ENCODE results near the gene FBRS. TPM values are rescaled to one million over a fixed set of nuclear protein-coding genes. Genes with fewer than 3 reads are reported as not detected.
A peak's percentile ranks its signal among the peaks of the same experiment; 100 is the strongest.

FBRS gene
- total and polyA plus RNA-seq, 2 of the 8 experiments (the other 6 are each of a cell fraction or from before 2014, with no cell fraction given) = 2.4 to 13.9 TPM

GRCh38 chr16:30658731-30659506 lies 688 bp downstream of the FBRS start (continued):
- TF ChIP-seq HDAC2 (IDR thresholded peaks at IDR 0.05; ENCODE audit: borderline replicate concordance in 1 of 2, low read depth in 2 of 2, low read length in 2 of 2) = 0 out of 4 replicates have a peak, but pooled peaks of 1 of the 2 experiments have one; percentile 39
- peak; percentile 14; the same call in 1 of the 2 replicates for TF ChIP-seq PHF8 (conservative IDR thresholded peaks at IDR 0.05; ENCODE audit: low read depth, low read length)
